ENCODE measurements around the gene MR1. TPM values are rescaled to one million over a fixed set of nuclear protein-coding genes. Genes with fewer than 3 reads are reported as not detected.

The MR1 gene
- 10 to 100 TPM; 45.0 to 62.7 (median 54.1) TPM for polyA plus RNA-seq

DNA sequence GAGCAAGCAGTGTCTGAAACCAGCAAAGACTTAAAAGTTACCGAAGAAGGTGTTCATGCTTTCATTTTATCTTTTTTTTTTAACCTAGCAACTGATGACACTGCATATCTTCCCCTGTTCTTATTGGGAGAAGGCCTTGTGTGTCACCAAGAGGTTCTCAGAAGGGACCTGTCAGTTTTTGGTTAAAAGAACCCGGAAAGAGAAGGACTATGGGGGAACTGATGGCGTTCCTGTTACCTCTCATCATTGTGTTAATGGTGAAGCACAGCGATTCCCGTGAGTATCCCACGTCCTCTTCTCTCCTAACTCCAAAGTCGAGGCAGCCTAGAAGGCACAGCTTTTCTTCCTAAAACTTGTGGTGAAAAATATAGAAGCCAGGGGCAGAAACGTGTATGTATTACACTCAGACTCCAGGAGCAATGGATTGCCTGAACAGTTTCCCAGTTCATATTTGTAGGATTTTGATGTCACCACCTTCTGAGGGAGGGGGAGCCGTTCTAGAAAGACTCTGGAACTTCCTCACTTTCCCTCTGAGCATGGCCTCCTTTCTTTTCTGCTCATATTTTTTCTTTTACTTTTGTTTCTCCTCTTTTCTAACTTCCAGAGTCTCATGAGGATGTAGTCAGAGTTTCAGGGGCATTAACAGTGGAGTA, at the start of gene MR1:
TSS of gene MR1 (plus strand) at position 185 of the 653 bp plus-strand sequence. CDS start at position 210, 25 bp downstream.
- H3K9me3 Mint-ChIP-seq, result no peaks in the 10 kb centered on the region
- H3K27me3 Mint-ChIP-seq (ENCODE audit: low read depth in 3 of 3), result peaks cover 0 to 7% (median 1%) of the 10 kb centered on the region in 3 donors
- H3K27ac Mint-ChIP-seq, result peak within 1 kb of the TSS; percentile 100
- H3K4me1 Mint-ChIP-seq, result peaks cover 59 to 66% of the 10 kb centered on the region in 2 donors
- peaks cover 3 to 6% (median 3%) of the 10 kb centered on the region in 3 donors for H3K36me3 Mint-ChIP-seq
- H3K4me3 Mint-ChIP-seq, result peak within 1 kb of the TSS; percentile 93 to 97 (median 96)
- DNase-seq, result peak; percentile 87 to 89 (median 88)

DNA sequence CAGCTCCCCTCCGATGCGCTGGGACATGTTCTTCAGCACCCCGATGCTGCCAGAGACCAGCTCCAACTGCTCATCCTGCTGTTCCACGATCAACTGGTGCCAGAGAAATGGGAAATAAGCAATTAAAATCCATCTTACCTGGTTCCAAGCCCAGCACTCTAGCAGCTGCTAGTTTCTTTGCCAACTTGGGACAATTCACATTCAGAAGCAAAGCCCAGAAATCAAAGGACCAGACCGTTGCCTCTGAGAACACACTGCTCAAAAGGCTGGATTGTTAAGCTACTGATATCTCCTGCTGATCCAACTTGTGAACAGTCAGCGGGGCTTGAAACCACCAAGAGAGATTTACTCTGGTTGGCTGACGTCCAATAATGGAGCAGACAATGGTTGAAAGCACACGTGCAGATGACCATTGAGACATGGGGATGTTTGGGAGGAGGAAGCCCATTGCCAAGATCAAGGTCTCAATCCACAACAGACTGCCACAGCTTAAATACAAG, 45.5 kb upstream of the MR1 start:
- Mint-ChIP-seq H3K4me3 (no peak overlapping the region), H3K9me3 (no peaks in the 10 kb centered on the region), H3K27ac (peak overlapping the region in 1 of 6 donors; percentile 21), H3K27me3 (ENCODE audit: low read depth in 3 of 3) (peaks cover 0 to 2% (median 0%) of the 10 kb centered on the region in 3 donors), H3K36me3 (peaks cover 24 to 71% (median 25%) of the 10 kb centered on the region in 3 donors), H3K4me1 (peaks cover 0 to 3% of the 10 kb centered on the region in 2 donors)
- DNase-seq, result no peak

- Mint-ChIP-seq H3K27me3 (ENCODE audit: low read depth in 3 of 3) (no peaks in the 10 kb centered on the region), H3K4me1 (peaks cover 0 to 3% of the 10 kb centered on the region in 2 donors), H3K27ac (no peak overlapping the region), H3K36me3 (peaks cover 13 to 45% (median 18%) of the 10 kb centered on the region in 3 donors), H3K4me3 (no peak overlapping the region), H3K9me3 (no peaks in the 10 kb centered on the region)
- no peak for DNase-seq
These were observed 39.5 kb upstream of the MR1 start for GRCh38 chr1:180994262-180994661.

DNA sequence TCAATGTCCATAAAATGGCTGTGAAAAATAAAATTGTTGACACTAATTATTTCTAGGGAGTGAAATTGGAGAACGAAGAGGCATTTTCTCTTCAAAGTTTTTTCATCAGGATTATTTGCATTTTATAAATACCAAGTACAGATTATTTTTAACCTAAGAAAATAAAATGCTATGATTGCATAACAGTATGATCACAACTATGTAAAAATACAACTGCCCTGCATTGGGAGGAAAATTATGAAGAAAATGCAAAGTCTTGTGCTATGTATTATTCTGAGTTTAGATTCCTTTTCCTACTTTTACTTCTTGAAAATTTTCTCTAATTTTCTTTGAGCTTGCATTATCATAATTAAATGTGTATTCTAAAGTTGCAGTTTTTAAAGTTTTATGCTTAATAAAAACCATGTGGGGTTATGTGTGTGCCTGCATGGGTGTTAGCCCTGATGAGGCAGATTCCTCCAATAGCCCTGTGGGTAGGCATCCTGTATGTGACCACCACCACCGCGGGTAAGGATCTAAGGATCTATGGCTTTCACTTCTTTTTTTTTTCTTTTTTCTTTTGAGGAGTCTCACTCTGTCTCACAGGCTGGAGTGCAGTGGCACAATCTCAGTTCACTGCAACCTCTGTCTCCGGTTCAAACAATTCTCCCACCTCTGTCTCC, 35.8 kb upstream of the MR1 start:
- peaks cover 20 to 43% (median 25%) of the 10 kb centered on the region in 3 donors for H3K36me3 Mint-ChIP-seq

GRCh38 chr1:181001091-181001780, 32.5 kb upstream of the MR1 start:
- no peak overlapping the region for H3K27ac Mint-ChIP-seq
- no peak overlapping the region for H3K4me3 Mint-ChIP-seq
- H3K36me3 Mint-ChIP-seq, result peaks cover 28 to 50% (median 35%) of the 10 kb centered on the region in 3 donors
- H3K9me3 Mint-ChIP-seq, result no peaks in the 10 kb centered on the region
- H3K4me1 Mint-ChIP-seq, result peaks cover 0 to 16% of the 10 kb centered on the region in 2 donors
- DNase-seq, result no peak
- H3K27me3 Mint-ChIP-seq (ENCODE audit: low read depth in 3 of 3), result no peaks in the 10 kb centered on the region

More for the DNA sequence above, 35.8 kb upstream of the MR1 start:
- DNase-seq, result no peak
- no peak overlapping the region for H3K27ac Mint-ChIP-seq
- no peak overlapping the region for H3K4me3 Mint-ChIP-seq
- H3K27me3 Mint-ChIP-seq (ENCODE audit: low read depth in 3 of 3), result no peaks in the 10 kb centered on the region
- H3K4me1 Mint-ChIP-seq, result peaks cover 1 to 14% of the 10 kb centered on the region in 2 donors
- H3K9me3 Mint-ChIP-seq, result no peaks in the 10 kb centered on the region

DNA sequence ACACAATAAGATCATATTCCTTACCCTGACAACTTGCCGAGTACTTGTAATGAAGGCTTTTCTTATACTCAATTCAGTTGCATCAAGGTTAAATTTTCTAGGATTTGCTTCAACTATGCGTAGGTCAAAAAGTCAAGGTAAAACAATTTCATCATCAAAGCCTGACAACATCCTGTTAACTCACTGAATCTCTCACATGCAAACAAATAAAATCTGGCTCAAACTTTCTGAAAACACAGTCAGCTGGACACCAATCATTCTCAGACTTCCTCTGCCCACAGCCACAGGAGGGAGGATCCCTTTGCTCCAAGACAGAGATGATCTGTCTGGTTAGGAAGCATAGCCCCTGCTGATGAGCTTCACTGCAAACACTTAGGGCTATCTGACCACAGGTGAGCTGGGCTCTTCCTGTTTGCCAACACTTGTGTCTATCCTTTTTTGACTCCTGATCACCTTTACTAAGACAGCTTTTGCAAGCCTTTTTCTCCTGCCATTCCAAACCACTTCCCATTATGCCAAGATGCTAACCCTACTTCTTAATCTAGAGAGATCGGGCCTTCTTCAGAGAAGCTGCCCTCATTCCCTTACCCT, 31.1 kb upstream of the MR1 start:
- Mint-ChIP-seq H3K27me3 (ENCODE audit: low read depth in 3 of 3) (no peaks in the 10 kb centered on the region), H3K27ac (no peak overlapping the region), H3K9me3 (no peaks in the 10 kb centered on the region), H3K36me3 (peaks cover 28 to 50% (median 32%) of the 10 kb centered on the region in 3 donors), H3K4me1 (peaks cover 3 to 22% of the 10 kb centered on the region in 2 donors), H3K4me3 (no peak overlapping the region)
- DNase-seq, result no peak

DNA sequence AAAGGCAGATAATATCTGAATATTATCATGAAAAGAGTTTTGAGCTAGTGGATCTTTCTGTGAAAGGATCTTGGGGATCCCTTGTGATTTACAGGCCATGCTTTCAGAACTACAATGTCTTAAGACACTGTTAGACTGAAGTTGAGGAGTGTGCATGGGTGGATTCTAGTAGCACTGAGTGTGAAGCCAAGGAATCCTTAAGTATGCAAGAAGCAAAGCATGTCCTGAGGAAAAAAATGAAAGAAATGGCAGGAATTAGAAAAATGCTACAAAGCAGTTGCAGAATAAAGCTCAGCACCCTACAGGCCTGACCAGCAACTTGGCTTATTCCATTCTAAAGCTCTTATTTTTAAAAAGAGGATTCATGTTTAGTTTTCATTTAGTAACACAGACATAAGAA, 23.0 kb upstream of the MR1 start:
- H3K27me3 Mint-ChIP-seq (ENCODE audit: low read depth in 3 of 3), result peaks cover 0 to 2% (median 0%) of the 10 kb centered on the region in 3 donors
- H3K36me3 Mint-ChIP-seq, result no peaks in the 10 kb centered on the region
- no peak overlapping the region for H3K4me3 Mint-ChIP-seq
- no peaks in the 10 kb centered on the region for H3K9me3 Mint-ChIP-seq
- peak overlapping the region in 1 of 6 donors; percentile 27 for H3K27ac Mint-ChIP-seq
- DNase-seq, result no peak
- H3K4me1 Mint-ChIP-seq, result peaks cover 17 to 40% of the 10 kb centered on the region in 2 donors

DNA sequence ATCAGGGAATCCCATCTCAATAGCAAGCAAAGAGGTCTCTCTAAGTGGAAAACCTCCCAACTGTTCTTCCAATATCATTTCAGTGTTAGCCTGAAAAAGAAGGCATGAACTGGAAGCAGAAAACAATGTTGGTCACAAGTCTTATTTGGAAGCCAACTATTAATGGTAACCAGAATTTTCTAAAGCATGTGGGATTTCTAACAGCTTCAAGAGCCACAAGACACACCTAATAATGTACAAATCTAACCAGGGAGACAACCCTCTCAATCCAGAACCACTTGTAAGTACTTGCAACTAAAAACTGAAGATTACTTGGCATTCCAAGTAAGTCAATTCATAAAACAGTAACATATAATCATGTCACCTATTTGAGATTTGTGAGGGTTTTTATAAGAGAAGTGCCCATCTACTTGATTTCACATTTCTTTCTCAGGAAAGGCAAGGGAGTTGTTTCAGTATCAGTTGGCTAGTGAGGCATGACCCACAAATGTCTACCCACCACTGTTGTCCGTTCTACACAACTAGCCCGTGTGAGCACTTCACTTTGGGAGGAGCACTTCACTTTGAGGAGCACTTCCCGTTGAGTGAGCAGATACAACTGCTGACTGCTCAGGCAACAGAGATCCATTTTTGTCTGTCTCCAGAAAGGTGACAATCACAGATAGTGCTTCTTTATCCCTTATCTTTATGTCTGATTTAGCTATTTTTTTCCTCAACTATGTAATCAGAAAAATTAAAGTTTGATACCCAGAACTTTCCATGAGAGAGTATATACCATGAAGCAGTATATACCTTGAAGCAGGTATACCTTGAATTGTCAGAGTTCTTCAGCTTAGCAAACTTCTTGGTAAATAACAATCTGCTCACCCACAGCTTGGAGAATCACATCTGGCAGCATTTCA, 22.2 kb upstream of the MR1 start:
- H3K4me3 Mint-ChIP-seq, result no peak overlapping the region
- H3K27ac Mint-ChIP-seq, result peak overlapping the region in 1 of 6 donors; percentile 63
- DNase-seq, result no peak
- no peaks in the 10 kb centered on the region for H3K36me3 Mint-ChIP-seq
- H3K27me3 Mint-ChIP-seq (ENCODE audit: low read depth in 3 of 3), result peaks cover 0 to 2% (median 0%) of the 10 kb centered on the region in 3 donors
- no peaks in the 10 kb centered on the region for H3K9me3 Mint-ChIP-seq
- peaks cover 17 to 40% of the 10 kb centered on the region in 2 donors for H3K4me1 Mint-ChIP-seq

DNA sequence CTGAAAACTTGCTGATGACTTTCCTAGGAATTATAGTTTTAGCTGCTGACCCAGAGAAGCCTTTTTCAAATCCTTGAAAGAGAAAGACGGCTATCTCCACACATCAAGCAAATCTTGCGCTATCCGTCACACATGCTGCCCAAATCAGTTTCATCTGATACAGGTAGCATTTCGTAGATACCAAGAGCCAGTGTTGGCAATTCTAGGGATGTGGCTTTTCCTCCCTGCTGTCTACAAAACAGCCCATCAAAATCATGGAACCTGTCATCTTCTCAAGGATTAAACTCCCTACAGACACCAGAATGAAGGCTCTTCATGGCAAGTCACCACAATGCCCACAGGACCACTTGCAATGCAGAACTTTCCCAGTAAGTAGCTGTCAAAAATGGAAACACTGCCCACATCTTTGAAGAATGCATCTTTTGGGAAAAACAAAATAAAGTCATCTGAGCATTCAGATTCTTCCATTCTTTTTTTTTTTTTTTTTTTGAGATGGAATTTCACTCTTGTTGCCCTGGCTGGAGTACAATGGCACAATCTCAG, 21.5 kb upstream of the MR1 start:
- peaks cover 12 to 37% of the 10 kb centered on the region in 2 donors for H3K4me1 Mint-ChIP-seq
- peak overlapping the region in 1 of 5 donors; percentile 21 for H3K4me3 Mint-ChIP-seq
- peaks cover 0 to 2% (median 0%) of the 10 kb centered on the region in 3 donors for H3K27me3 Mint-ChIP-seq (ENCODE audit: low read depth in 3 of 3)
- H3K27ac Mint-ChIP-seq, result no peak overlapping the region
- H3K36me3 Mint-ChIP-seq, result no peaks in the 10 kb centered on the region
- no peak for DNase-seq
- no peaks in the 10 kb centered on the region for H3K9me3 Mint-ChIP-seq

DNA sequence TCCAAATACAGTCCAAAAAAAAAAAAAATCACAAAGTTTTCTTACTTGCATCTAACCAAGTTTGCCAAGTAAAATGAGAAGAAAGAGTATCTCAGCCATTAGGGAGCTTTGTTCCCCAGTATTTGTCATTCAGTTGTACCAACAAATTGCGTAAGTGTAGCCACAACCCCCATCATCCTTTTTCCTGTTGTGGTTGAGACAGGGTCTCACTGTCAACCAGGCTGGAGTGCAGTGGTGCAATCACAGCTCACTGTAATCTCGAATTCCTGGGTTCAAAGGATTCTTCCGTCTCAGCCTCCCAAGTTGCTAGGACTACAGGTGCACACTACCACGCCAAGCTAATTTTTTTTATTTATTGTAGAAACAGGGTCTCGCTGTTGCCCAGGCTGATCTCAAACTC, 20.6 kb upstream of the MR1 start:
- Mint-ChIP-seq H3K9me3 (no peaks in the 10 kb centered on the region), H3K4me3 (peak overlapping the region; percentile 23 to 78 (median 42)), H3K27me3 (ENCODE audit: low read depth in 3 of 3) (peaks cover 0 to 2% (median 0%) of the 10 kb centered on the region in 3 donors), H3K27ac (peak overlapping the region in 5 of 6 donors; percentile 53 to 88 (median 63)), H3K36me3 (no peaks in the 10 kb centered on the region), H3K4me1 (peaks cover 18 to 37% of the 10 kb centered on the region in 2 donors)
- peak; percentile 26 to 42 (median 35) for DNase-seq

DNA sequence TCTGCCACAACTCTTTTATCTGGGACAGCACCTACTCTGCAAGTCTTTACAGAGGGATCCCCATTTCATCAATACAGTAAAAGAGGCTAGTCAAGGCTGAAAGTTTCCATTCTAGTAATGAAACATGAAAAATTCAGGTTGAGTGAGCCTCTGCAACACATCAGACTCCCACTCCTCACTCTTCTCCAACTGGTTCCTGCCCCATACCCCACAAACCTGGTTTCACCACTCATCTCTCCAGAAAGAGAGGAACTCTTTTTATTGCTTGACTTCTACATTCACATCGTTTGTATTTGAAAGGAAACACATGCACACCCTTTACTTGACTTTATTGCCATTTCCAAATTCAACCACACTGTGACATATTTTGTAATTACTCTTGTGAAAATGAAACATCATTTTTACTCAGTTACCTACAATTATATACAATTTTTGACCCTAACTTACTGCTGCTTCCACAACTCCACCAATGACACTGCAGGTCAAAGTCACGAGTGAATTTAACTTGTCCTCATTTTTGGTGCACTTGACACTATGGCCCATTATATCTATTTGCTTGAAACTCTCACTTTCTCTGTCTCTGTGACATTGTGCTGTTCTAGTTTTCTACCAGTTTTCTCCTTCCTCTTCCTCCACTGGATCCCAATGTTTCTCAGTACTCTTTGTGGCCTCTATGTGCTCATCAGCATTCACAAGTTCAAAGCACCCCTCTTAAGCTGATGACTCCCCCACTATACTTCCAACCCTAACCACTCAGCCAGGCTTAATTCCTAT, 19.1 kb upstream of the MR1 start:
- peaks cover 0 to 2% (median 0%) of the 10 kb centered on the region in 3 donors for H3K27me3 Mint-ChIP-seq (ENCODE audit: low read depth in 3 of 3)
- no peak for DNase-seq
- H3K27ac Mint-ChIP-seq, result no peak overlapping the region
- no peaks in the 10 kb centered on the region for H3K9me3 Mint-ChIP-seq
- peaks cover 24 to 45% of the 10 kb centered on the region in 2 donors for H3K4me1 Mint-ChIP-seq
- no peak overlapping the region for H3K4me3 Mint-ChIP-seq
- H3K36me3 Mint-ChIP-seq, result no peaks in the 10 kb centered on the region

DNA sequence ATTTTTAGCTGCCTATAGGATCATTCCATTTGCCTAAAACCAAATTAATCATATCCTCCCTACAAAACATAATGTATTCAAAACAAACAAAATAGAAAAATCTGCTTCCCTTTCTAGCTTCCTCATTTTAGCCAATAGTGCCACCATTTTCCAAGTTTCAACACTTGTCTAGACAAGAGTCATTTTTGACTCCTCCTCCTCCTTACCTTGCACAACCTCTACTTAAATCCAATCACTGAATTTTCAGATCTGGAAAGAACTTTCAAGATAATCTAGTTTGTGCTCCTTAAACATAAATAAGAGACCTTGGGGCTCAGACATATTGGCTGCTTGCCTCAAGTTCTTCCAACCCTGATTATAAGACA, 18.6 kb upstream of the MR1 start:
- no peak for DNase-seq

More for the DNA sequence above, 18.6 kb upstream of the MR1 start:
- peaks cover 22 to 44% of the 10 kb centered on the region in 2 donors for H3K4me1 Mint-ChIP-seq
- no peak overlapping the region for H3K27ac Mint-ChIP-seq
- no peaks in the 10 kb centered on the region for H3K9me3 Mint-ChIP-seq
- no peak overlapping the region for H3K4me3 Mint-ChIP-seq
- no peaks in the 10 kb centered on the region for H3K36me3 Mint-ChIP-seq
- peaks cover 0 to 2% (median 0%) of the 10 kb centered on the region in 3 donors for H3K27me3 Mint-ChIP-seq (ENCODE audit: low read depth in 3 of 3)

All from immature natural killer cell (primary cell).